Fibroblast of skin of scalp (primary cell): Measurements from ENCODE around the gene IQSEC1.
A peak's percentile ranks its signal among the peaks of the same experiment; 100 is the strongest.

Source experiments
- DNase-seq: peaks from one replicate; pipeline ENCODE4 v3.0.0-alpha.2; 2013

The IQSEC1 gene

GRCh38 chr3:12903881-12904280 lies 169.3 kb downstream of the IQSEC1 start:
- DNase-seq = no peak

- DNase-seq = no peak
Measured at GRCh38 chr3:12903000-12903800, 170.0 kb downstream of the IQSEC1 start.

DNA sequence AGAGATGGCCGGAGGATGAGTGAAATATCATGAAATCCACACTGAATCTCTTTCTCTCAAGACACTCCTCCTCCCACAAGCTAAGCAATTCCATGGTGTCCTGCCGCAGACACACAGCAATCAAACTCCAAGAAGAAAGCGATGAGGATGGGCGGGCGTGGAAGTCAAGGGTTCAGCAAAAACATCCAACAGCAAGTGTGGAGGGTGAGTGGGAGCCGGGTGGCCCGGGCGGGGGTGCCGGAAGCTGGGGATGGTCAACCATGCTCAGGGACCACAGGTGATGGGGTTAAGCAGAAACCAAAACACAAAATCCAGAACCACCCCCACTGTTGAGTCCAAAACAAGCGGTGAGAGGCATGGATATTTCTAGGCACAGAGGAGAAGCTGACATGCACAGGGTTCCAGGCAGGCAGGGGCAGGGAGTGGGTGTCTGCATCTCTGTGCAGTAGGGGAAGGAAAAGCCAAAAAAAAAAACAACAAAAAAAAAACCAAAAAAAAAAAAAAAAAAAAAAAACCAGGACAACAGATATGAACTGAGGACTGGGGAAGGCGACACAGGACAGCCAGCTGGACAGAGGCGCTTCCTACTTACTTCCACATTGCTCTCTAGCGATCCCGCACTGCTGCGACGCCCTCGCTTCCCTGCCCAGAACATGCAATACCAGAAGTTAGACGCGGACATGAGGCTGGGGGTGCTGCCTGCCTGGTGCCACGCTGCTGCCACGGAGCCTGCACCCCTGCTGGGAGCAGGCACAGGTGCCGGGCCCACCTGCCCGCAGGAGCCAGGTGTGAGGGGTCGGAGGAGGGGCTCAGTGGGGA lies 170.8 kb downstream of the IQSEC1 start:
- no peak for DNase-seq

DNA sequence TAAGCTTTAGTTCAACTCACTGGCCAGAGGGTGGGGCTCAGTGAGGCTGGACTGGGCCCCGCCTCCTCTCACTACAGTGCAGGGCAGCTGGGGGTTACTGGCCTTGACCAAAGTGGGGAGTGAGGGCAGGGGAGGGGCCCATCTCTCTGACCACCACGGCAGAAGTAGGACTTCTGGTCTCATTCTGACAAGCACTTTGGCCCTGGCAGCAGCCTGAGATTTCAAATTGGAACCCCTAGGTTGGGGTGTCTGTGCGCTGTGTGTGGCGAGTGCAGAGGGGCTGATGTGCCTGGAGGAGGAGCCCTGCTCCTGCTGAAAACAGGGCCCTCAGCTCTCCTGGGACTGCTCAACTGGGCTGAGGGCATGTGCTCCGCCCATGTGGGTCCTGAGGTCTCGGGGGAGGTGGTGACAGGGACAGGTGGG lies 171.6 kb downstream of the IQSEC1 start:
- DNase-seq = no peak

GRCh38 chr3:12900885-12901411 lies 172.3 kb downstream of the IQSEC1 start:
- DNase-seq = no peak

GRCh38 chr3:12898965-12899755 lies 174.1 kb downstream of the IQSEC1 start:
- no peak for DNase-seq

- DNase-seq = no peak
Measured at GRCh38 chr3:12898290-12898964, 174.8 kb downstream of the IQSEC1 start.

GRCh38 chr3:12897381-12898289 lies 175.6 kb downstream of the IQSEC1 start:
- peak; percentile 4 for DNase-seq

DNA sequence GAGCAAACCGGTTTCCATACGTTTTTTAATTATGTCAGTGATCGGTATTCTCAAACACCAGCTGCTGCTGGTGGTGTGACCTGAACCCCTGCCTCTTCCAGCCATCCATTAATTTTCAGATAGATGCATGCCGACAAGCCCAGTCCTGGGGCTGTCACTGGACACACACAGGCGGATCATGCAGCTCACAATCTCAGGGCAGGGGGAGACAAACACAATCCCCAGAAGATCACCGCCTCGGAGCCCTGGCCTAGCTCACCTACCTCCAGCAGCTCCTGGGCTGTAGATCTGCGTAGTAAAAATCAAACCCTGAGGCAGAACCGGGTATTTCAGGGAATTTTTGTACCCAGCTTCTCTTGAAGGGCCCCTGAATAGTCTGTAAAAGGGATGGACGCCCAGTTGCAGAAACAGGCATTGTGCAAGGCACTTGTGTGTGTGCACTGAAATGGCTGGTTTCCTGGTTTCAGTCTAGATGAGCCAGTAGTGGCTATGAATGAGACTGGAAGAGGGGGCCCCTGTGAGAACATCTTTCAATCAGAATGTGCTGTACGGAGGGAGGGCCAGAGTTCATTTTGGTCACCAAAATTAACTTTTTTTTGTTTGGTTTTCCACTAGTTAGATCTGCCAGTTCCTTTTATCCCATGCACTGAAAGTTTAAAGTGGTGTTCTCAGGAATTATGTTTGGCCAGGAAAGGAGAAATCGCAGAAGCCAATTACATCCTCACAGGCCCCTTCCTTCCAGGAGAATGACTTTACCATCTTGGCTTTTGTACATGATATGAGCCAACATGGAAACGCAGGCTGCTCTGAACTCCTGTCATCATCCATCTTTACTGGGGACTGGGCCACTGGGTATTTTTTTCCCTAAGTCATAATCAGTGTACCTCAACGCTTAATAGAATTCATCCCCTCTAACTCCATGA lies 176.9 kb downstream of the IQSEC1 start:
- DNase-seq = no peak

DNA sequence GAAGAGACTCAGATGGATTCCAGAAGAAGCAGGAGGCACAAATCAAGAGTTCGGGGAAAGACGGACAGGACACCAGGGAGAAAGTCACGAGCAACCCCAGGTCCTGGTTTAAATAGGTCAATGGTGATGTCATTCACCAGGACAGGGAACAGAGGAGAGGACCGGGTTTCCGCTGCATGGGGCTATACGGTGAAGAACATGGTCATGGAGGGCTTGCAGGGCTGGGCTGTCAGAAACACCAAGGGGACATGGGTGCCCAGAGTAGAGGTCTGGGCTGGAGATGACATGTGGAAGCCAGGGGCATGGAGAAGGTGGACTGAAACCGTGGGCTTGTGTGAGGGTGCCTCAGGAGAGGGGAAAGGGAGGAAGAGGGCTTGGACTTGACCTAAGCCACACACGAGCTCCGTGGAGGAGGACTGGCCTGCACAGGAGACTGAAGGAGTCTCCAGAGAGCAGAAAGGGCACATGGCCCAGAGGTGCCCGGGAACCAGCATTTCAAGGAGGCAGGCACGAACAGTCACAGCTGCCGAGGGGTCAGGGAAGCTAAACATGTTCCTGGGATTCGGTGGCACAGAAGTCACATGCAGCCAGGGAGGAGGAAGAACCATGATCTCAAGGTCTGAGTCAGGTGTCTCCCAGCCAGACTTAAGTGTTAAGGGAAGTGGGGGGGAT lies 177.7 kb downstream of the IQSEC1 start:
- no peak for DNase-seq

- DNase-seq = peak; percentile 19
Measured at GRCh38 chr3:12894629-12895028, 178.6 kb downstream of the IQSEC1 start.

GRCh38 chr3:12893852-12894251 lies 179.4 kb downstream of the IQSEC1 start:
- no peak for DNase-seq

DNA sequence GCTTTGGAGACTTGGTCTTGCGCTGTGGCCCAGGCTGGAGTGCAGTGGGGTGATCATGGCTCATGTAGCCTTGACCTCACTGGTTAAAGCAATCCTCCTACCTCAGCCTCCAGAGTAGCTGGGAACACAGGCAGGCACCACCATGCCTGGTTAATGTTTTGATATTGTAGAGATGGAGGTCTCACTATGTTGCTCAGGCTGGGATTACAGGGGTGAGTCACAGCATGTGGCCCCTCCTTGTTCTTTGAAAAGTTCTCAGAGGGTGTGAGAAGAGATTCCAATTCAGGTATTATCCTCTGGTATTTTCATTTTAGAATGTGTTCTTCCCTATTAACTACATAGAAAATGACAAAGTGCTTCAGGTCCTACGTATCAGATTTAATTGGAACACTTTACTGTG lies 180.0 kb downstream of the IQSEC1 start:
- DNase-seq = no peak

GRCh38 chr3:12892840-12893189 lies 180.4 kb downstream of the IQSEC1 start:
- no peak for DNase-seq

- DNase-seq = peak; percentile 59
Measured at GRCh38 chr3:12891985-12892839, 181.0 kb downstream of the IQSEC1 start.

- no peak for DNase-seq
Measured at GRCh38 chr3:12891391-12891984, 181.7 kb downstream of the IQSEC1 start.

DNA sequence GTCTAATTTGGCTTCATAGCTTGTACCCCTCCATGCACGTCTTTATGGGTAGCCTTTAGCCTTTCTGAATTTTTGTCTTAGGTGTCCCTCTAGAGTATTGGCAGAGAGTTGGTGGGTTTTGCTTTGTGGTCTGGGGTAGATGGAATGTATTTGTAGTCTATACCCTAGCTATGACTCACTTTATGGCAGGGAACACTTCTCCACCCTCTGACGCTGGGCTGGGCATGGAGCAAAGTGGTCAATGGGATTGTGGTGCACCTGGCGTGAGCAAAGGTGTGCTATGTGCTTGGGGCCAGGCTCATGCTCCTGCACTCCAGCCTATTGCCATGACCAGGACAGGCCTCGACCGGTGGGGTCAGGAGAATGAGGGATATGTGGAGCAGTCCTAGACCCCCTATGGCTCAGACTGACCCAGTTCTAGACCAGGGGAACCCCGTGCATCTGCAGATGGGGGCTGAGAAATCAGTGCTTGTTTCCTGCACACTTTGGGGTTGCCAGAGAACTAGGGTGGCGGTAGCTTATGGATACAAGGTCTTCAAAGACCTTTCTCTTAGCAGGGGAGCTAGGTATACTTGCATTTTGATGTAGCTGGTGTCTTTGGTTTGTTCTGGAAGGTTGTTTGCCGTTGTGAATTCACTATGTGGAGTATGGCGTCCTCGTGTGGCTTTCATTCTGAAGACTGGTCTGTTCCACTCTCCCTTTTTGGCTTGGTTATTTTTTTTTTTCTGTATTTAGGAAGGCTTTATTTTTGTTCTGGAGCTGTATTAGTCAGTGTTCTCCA lies 182.4 kb downstream of the IQSEC1 start:
- no peak for DNase-seq
